Endothelial cell of umbilical vein (primary cell): Measurements from ENCODE around the gene MACROD2. TPM values are rescaled to one million over a fixed set of nuclear protein-coding genes. Genes with fewer than 3 reads are reported as not detected.

Experiments
- BruUV-seq: library from RNA; stranded (reverse); fragments of 400-500 nt; replicated peaks from 2 replicates; lab custom pipeline; 2021; lab: Mats Ljungman, UMichigan
- CTCF ChIA-PET: fragments of 300-600, 350-600 bp; sonication (Branson Sonifier 250); formaldehyde crosslinking; loops from one replicate; lab custom pipeline; 2021; ENCODE audit warnings: antibody characterized with exemption, inconsistent platforms; lab: Charles Lee
- POLR2A ChIA-PET: fragments of 300-600, 350-600 bp; sonication (Branson Sonifier 250); formaldehyde crosslinking; loops from one replicate; lab custom pipeline; 2021; ENCODE audit warnings: antibody characterized with exemption, inconsistent platforms; lab: Charles Lee
- DNase-seq: peaks from one replicate; pipeline ENCODE4 v3.0.0-alpha.2; 2011; ENCODE audit warnings: low read depth, low spot score
- FAIRE-seq: peaks from 2 replicates; lab custom pipeline; 2011; peaks lifted over from hg19 to GRCh38; lab: Jason Lieb, UNC
- H2AFZ ChIP-seq: 2 replicates; pipeline ENCODE4 v1.6.0; 2012; ENCODE audit warnings: low read depth, low read length, control low read depth, inconsistent platforms
- H3K27ac ChIP-seq: 2 replicates; pipeline ENCODE4 v1.5.1; 2011; ENCODE audit warnings: low read depth, mild to moderate bottlenecking, control low read depth, low read length, moderate library complexity; ENCODE audit not compliant: insufficient read depth
- H3K27me3 ChIP-seq, 2 experiments: 2 replicates each; pipeline versions ENCODE4 v1.6.0 to v1.6.1; 2011; ENCODE audit warnings: low read length in 2 of 2, mixed read lengths in 1 of 2; ENCODE audit not compliant: control insufficient read depth in 2 of 2, insufficient read depth in 2 of 2
- H3K36me3 ChIP-seq, 2 experiments: 2 replicates in 1 of 2; 3 replicates in 1 of 2; pipeline ENCODE4 v1.5.1; 2011; ENCODE audit warnings: low read length in 2 of 2, mild to moderate bottlenecking in 1 of 2, moderate library complexity in 1 of 2; ENCODE audit not compliant: control insufficient read depth in 2 of 2, insufficient read depth in 2 of 2; ENCODE audit errors: extremely low read depth in 1 of 2
- H3K4me1 ChIP-seq: 3 replicates; pipeline ENCODE4 v1.5.1; 2011; ENCODE audit warnings: mild to moderate bottlenecking, low read length; ENCODE audit not compliant: control insufficient read depth, insufficient read depth; ENCODE audit errors: extremely low read depth
- H3K4me2 ChIP-seq: 2 replicates; pipeline ENCODE4 v1.6.1; 2011; ENCODE audit warnings: low read length, control low read depth, mixed read lengths; ENCODE audit not compliant: insufficient read depth
- H3K4me3 ChIP-seq, 3 experiments: fragments of 200-600 bp in 1 of 3; sonication (generic), shearing (Covaris generic) in 1 of 3; replicated peaks in 1 of 3; 2 replicates each; pipeline ENCODE4 v1.5.1; 2011 to 2016; ENCODE audit warnings: control low read depth in 3 of 3, low read length in 3 of 3, mild to moderate bottlenecking in 2 of 3, inconsistent platforms in 1 of 3, low read depth in 1 of 3, moderate library complexity in 1 of 3; ENCODE audit not compliant: insufficient read depth in 1 of 3
- H3K79me2 ChIP-seq: 2 replicates; pipeline ENCODE4 v1.6.0; 2012; ENCODE audit warnings: low read length, inconsistent platforms; ENCODE audit not compliant: control insufficient read depth, insufficient read depth
- H3K9ac ChIP-seq: replicated peaks from 2 replicates; pipeline ENCODE3; 2011; ENCODE audit warnings: low read length, control low read depth; ENCODE audit not compliant: insufficient read depth; ENCODE audit errors: extremely low read depth
- H3K9me1 ChIP-seq: replicated peaks from 3 replicates; pipeline ENCODE4 v1.6.0; 2011; ENCODE audit warnings: mild to moderate bottlenecking, low read length; ENCODE audit not compliant: control insufficient read depth, insufficient read depth; ENCODE audit errors: extremely low read depth
- H3K9me3 ChIP-seq: replicated peaks from 2 replicates; pipeline ENCODE4 v1.5.1; 2012; ENCODE audit warnings: low read length, inconsistent platforms; ENCODE audit not compliant: control insufficient read depth, insufficient read depth
- H4K20me1 ChIP-seq: replicated peaks from 2 replicates; pipeline ENCODE3; 2011; ENCODE audit warnings: mild to moderate bottlenecking, low read length; ENCODE audit not compliant: control insufficient read depth, insufficient read depth; ENCODE audit errors: extremely low read depth
- EZH2 ChIP-seq: IDR thresholded peaks from 2 replicates; pipeline ENCODE4 v1.6.1; 2012; ENCODE audit warnings: borderline replicate concordance, low read depth, mild to moderate bottlenecking, moderate library complexity, low read length, inconsistent platforms; ENCODE audit not compliant: severe bottlenecking
- FOS ChIP-seq: IDR thresholded peaks from 2 replicates; pipeline ENCODE4 v1.6.1; 2011; ENCODE audit warnings: mild to moderate bottlenecking, low read length, moderate library complexity, borderline replicate concordance; ENCODE audit not compliant: insufficient read depth
- GATA2 ChIP-seq: IDR thresholded peaks from 2 replicates; pipeline ENCODE4 v1.7.0; 2011; ENCODE audit warnings: low read depth, mild to moderate bottlenecking, moderate library complexity, mixed read lengths, low read length; ENCODE audit not compliant: insufficient read length, insufficient read depth
- JUN ChIP-seq: IDR thresholded peaks from 2 replicates; pipeline ENCODE4 v1.6.1; 2011; ENCODE audit warnings: borderline replicate concordance, low read depth; ENCODE audit not compliant: insufficient read length, insufficient read depth
- MAX ChIP-seq: IDR thresholded peaks from 2 replicates; pipeline ENCODE4 v1.6.1; 2011; ENCODE audit not compliant: insufficient read depth, insufficient read length
- MYC ChIP-seq: IDR thresholded peaks from one replicate; pipeline ENCODE4 v1.6.1; 2011; ENCODE audit warnings: mild to moderate bottlenecking, low read depth, low read length
- POLR2A ChIP-seq: IDR thresholded peaks from 2 replicates; pipeline ENCODE4 v1.6.1; 2012; ENCODE audit warnings: low read depth, mild to moderate bottlenecking, control low read depth, low read length
- POLR2AphosphoS5 ChIP-seq: IDR thresholded peaks from 2 replicates; pipeline ENCODE4 v1.6.1; 2012; ENCODE audit warnings: low read depth, mild to moderate bottlenecking, control low read depth, low read length, moderate library complexity; ENCODE audit not compliant: insufficient read depth
- dilution Hi-C: fragments of 300-500 bp; cut with MboI; formaldehyde crosslinking; loops from one replicate; pipeline ENCODE4 v1.15.0; 2019; ENCODE audit warnings: low sequenced_read_pairs; ENCODE audit not compliant: extremely low pct_ligation_motif_present
- intact Hi-C: fragments of 100-400 bp; cut with micrococcal nuclease; formaldehyde crosslinking; loops from one replicate; pipeline ENCODE4 v1.10.0; 2022
- polyA plus RNA-seq, 4 experiments: library from polyadenylated mRNA; depleted of rRNA in 3 of 4; stranded (reverse) in 3 of 4; unstranded in 1 of 4; fragments of >200 nt; gene quantifications; 2 replicates each; pipeline versions ENCODE4 v1.2.1 to v1.2.3, GENCODE V29; 2011 to 2012; ENCODE audit warnings: missing spikeins in 1 of 4
- total RNA-seq: library from RNA; stranded (reverse); gene quantifications from 2 replicates; pipeline ENCODE4 v1.2.3, GENCODE V29; 2021
- TF ChIP-seq, protein P1 (sequence below), 2 donors: IDR thresholded peaks; 1 replicate in 1 of 2; 2 replicates in 1 of 2; pipeline ENCODE4 v1.5.1; 2011; ENCODE audit warnings: low read length in 2 of 2, mild to moderate bottlenecking in 2 of 2, moderate library complexity in 2 of 2, control low read depth in 1 of 2, inconsistent platforms in 1 of 2, low read depth in 1 of 2; ENCODE audit not compliant: insufficient read depth in 1 of 2; ENCODE audit errors: extremely low read depth in 1 of 2

Gene MACROD2
- total and polyA plus RNA-seq, 2 donors (not counting 3 experiments of a cell fraction or from before 2014, with no cell fraction given): 0.11 to 0.73 TPM

- FAIRE-seq: no peak
- no peaks in the 10 kb centered on the region for H4K20me1 ChIP-seq
- BruUV-seq: no TSS peak
- no peak overlapping the region for H3K9ac ChIP-seq
- no peak overlapping the region for H2AFZ ChIP-seq
- H3K9me1 ChIP-seq: no peaks in the 10 kb centered on the region
- no peaks in the 10 kb centered on the region for H3K79me2 ChIP-seq
- H3K27me3 ChIP-seq: no peaks in the 10 kb centered on the region
- TF ChIP-seq POLR2A: no peak
- dilution Hi-C loops: no loop called here
- CTCF ChIA-PET: no interaction called here
- no peak overlapping the region for H3K4me3 ChIP-seq
- no peak overlapping the region for H3K27ac ChIP-seq
- no peaks in the 10 kb centered on the region for H3K9me3 ChIP-seq
- H3K36me3 ChIP-seq: no peaks in the 10 kb centered on the region
- intact Hi-C loops: no loop called here
- H3K4me1 ChIP-seq: no peaks in the 10 kb centered on the region
- no peak for DNase-seq
- H3K4me2 ChIP-seq: no peak overlapping the region
- POLR2A ChIA-PET: no interaction called here
Measured at GRCh38 chr20:14892782-14893181, 897.5 kb downstream of the MACROD2 start.

GRCh38 chr20:14896569-14896968 lies 901.3 kb downstream of the MACROD2 start:
- intact Hi-C loops: no loop called here
- FAIRE-seq (no peak), DNase-seq (no peak)
- Histone ChIP-seq H3K79me2 (no peaks in the 10 kb centered on the region), H3K4me3 (no peak overlapping the region), H3K27me3 (no peaks in the 10 kb centered on the region), H3K9me3 (no peaks in the 10 kb centered on the region), H3K9me1 (no peaks in the 10 kb centered on the region), H3K4me1 (no peaks in the 10 kb centered on the region), H3K4me2 (no peak overlapping the region), H3K9ac (no peak overlapping the region), H2AFZ (no peak overlapping the region), H3K27ac (no peak overlapping the region), H3K36me3 (no peaks in the 10 kb centered on the region), H4K20me1 (no peaks in the 10 kb centered on the region)
- TF ChIP-seq JUN (no peak), POLR2A (no peak), EZH2 (no peak), MYC (no peak), MAX (no peak), GATA2 (no peak), FOS (no peak), POLR2AphosphoS5 (no peak)
- TF ChIP-seq, protein P1, sequence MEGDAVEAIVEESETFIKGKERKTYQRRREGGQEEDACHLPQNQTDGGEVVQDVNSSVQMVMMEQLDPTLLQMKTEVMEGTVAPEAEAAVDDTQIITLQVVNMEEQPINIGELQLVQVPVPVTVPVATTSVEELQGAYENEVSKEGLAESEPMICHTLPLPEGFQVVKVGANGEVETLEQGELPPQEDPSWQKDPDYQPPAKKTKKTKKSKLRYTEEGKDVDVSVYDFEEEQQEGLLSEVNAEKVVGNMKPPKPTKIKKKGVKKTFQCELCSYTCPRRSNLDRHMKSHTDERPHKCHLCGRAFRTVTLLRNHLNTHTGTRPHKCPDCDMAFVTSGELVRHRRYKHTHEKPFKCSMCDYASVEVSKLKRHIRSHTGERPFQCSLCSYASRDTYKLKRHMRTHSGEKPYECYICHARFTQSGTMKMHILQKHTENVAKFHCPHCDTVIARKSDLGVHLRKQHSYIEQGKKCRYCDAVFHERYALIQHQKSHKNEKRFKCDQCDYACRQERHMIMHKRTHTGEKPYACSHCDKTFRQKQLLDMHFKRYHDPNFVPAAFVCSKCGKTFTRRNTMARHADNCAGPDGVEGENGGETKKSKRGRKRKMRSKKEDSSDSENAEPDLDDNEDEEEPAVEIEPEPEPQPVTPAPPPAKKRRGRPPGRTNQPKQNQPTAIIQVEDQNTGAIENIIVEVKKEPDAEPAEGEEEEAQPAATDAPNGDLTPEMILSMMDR (IDR thresholded peaks at IDR 0.05; ENCODE audit: extremely low read depth in 1 of 2, insufficient read depth in 1 of 2, low read depth in 1 of 2, low read length in 2 of 2): no peak
- dilution Hi-C loops: no loop called here
- POLR2A ChIA-PET: no interaction called here
- CTCF ChIA-PET: no interaction called here
- no TSS peak for BruUV-seq
